GM18909 (cell line): ENCODE data around the gene TBC1D2.

Experiments used
- ATAC-seq: cut with Tn5 transposase; IDR thresholded peaks from one replicate; pipeline ENCODE4 v1.9.1; 2021; ENCODE audit warnings: mild to moderate bottlenecking; ENCODE audit not compliant: unreplicated experiment, poor library complexity

Gene TBC1D2

DNA sequence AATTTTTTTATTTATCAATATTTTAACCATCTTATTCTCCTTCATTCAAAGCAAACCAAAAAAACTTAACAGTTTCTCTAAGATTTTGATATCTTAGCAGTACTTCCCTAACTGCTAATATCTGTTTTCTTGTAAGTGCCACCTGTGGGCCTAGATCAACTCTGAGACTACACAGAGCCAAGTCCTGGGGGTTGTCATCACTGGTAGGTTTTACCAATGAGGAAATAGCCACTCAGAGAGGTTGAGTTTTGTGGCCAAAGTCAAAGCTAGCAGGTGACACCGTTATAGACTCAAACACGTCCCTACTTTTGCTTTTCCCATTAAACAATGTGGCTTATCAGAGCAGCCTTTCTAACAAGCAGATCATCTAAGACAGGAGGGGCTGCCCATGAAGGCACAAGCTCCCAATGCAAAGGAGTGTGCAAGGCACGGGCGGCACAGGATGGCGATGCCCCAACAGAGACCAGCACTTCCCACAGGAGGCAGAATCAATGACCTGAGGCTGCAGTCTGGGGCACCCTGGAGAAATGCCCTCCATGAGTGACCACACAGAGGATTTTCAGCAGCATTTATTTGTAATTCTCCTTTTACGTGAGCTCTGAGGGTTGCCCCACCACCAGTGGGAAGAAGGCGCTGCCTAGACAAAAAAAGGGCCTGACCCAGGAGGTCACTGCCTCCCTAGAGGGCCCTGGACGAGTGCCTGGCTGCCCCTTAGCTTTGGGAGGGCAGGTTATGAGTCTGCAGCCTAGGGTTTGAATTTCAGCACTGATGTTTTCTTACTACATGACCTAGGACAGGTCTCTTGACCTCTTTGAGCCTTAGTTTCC lies 7.4 kb downstream of the TBC1D2 start:
- no peak for ATAC-seq

- no peak for ATAC-seq
Measured at GRCh38 chr9:98242426-98242825, 13.0 kb downstream of the TBC1D2 start.

GRCh38 chr9:98241357-98242300 lies 13.8 kb downstream of the TBC1D2 start:
- no peak for ATAC-seq

GRCh38 chr9:98240475-98240874 lies 15.0 kb downstream of the TBC1D2 start:
- ATAC-seq: no peak

GRCh38 chr9:98236901-98237487 lies 18.5 kb downstream of the TBC1D2 start:
- no peak for ATAC-seq

DNA sequence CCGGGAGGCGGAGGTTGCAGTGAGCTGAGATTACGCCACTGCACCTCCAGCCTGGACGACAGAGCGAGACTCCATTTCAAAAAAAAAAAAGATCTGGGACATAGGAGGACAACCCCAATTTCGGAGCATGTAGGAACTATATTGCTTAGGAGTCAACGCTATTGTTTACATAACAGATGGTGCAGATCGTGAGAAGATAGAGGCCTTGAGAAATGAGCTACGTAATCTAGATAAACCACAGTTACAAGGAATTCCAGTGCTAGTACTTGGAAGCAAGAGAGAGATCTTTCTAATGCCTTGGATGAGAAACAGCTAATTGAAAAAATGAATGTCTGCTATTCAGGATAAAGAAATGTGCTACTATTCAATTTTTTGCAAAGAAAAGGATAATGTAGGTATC lies 20.3 kb downstream of the TBC1D2 start:
- ATAC-seq: no peak

GRCh38 chr9:98234245-98234825 lies 21.1 kb downstream of the TBC1D2 start:
- ATAC-seq: no peak

DNA sequence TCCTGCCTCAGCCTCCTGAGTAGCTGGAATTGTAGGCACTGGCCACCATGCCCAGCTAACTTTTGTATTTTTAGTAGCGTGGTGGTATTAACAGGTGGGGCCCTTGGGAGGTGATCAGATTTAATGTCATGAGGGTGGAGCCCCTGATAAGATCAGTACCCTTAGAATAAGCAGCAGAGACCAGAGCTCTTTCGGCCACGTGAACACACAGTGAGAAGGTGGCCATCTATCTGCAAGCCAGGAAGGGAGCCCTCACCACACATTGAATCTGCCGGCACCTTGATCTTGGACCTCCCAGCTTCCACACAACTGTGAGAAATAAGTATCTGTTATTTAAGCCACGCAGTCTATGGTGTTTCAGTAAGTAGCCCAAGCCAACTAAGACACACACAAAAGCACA lies 22.5 kb downstream of the TBC1D2 start:
- ATAC-seq: no peak

DNA sequence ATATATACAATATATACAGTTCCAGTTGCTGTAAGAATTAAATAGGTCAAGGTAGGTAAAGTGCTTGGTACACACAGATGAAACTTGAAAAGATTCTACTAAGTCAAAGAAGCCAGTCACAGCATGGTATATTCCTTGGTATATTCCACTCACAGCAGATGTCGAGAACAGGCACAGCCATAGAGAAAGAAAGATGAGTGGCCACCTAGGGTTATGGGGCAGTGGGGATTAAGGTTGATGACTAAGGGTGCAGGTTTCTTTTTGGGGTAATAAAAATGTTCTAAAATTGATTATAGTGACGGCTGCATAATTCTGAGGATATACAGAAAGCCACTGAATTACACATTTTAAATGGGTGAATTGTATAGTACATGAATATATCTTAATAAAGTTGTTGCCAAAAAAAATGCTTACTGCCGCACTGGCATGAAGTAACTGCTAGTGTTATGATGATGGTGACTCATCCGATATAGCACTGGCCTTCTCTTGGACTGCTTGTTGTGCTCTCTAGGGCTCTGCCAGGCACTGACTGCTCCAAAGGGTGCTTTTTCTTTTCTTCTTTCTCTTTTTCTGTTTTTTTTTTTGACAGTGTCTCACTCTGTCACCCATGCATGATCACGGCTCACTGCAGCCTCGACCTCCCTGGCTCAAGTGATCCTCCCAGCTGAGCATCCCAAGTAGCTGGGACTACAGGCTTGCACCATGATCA lies 23.5 kb downstream of the TBC1D2 start:
- ATAC-seq: no peak

GRCh38 chr9:98230789-98231188 lies 24.7 kb downstream of the TBC1D2 start:
- no peak for ATAC-seq

GRCh38 chr9:98230304-98230703 lies 25.1 kb downstream of the TBC1D2 start:
- ATAC-seq: no peak

DNA sequence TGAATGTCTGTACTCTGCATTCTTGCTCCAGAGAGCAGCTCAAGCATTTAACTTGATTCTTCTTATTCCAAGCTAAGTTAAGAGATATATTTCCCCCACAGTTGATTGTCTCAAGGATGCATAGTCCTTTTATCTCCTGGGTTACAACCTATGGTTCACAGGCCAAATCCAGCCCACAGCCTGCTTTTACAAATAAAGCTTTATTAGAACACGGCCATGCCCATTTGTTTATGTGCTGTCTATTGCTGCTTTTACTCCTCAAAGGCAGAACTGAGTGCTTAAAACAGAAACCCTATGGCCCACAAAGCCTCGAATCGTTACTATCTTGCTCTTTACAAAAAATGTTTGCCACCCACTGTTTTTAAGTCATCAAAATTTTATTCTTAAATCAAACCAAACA lies 25.8 kb downstream of the TBC1D2 start:
- ATAC-seq: no peak

- no peak for ATAC-seq
Measured at GRCh38 chr9:98229090-98229395, 26.4 kb downstream of the TBC1D2 start.

DNA sequence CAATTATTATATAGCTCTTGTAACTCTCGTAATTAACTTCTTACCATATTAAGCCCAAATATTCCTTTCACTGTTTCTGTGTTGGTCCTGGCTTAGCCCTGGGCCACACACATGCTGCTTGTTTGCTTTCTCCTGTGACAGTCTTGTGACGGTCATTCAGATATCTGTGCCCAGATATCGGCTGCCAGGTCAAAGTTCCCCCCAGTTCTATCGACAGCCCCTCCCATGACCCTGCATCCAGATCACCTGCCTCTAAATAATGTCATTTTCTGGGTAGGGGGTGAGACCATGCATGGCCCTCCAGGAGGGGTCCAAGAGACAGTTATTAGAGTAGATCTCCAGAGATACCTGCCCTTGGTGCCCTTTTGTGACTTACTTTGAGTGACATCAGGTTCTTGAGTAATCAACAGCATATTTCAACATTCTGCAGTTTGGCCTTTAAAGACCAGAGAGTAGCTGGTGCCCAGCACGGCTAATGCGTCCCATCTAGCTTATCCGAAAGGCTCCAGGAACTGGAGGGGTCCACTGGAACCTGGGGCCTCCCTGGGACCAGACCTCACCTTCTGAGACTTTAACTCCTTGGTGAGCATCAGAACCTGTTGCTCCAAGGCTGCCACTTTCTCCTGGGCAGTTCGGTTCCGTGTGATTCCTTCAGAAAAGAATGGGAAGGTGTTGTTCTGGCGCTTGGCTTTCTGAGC lies 26.9 kb downstream of the TBC1D2 start:
- ATAC-seq: no peak

DNA sequence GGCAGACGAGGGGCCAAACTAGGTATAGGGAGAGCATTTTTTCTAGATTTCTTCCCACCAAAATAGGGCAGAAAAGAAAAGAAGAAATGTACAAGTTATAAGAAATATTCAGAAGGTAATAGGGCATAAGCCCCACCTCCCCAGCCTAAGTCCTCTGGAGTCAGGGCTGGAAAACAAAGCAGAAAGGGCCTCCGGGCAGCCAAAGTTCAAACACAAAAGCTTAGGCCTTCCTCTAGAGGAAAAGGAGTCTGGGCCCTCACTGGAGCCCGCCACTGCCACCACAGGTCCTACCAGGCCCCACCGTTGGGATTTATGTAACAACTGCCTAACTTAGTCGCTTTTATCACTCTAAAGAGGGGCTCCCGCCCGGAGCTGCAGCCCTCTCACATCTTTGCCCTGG lies 27.6 kb downstream of the TBC1D2 start:
- ATAC-seq: no peak

DNA sequence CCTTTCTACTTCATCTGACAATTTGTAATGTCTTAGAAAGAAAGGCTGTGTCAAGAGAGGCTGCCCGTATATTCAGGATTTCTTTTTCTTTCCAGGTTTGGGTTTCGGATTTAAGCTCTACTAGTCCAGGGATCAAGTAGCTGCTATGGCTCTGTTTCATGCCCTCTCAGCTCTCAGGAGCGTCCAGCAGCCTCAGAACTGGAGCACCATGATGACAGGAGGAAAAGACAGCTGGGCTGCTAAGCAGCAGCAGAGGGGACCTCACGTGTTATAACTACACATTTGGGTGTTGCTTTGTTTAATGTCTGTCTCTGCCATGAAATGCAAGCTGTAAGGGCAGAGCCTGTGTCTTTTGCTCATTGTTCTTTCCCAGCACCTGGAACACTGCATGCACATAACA lies 28.5 kb downstream of the TBC1D2 start:
- no peak for ATAC-seq

DNA sequence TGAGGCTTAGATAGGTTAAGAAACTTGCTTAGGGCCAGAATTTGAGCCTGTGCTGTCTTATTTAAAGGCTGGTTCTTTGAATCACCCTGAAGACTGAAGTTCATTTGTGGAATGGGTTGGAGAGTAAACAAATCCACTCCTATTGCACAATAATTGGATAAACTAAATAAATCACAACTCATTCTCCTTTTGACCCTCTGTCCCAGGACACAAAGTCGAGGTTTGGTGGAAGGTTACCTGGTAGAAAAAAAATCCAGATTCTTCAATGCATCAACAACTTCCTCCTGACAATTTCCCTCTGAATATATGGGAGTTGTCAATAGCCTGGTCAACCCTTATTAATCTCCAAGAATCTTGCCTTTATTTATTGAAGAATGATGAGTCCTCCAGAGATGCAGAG lies 28.9 kb downstream of the TBC1D2 start:
- ATAC-seq: no peak

DNA sequence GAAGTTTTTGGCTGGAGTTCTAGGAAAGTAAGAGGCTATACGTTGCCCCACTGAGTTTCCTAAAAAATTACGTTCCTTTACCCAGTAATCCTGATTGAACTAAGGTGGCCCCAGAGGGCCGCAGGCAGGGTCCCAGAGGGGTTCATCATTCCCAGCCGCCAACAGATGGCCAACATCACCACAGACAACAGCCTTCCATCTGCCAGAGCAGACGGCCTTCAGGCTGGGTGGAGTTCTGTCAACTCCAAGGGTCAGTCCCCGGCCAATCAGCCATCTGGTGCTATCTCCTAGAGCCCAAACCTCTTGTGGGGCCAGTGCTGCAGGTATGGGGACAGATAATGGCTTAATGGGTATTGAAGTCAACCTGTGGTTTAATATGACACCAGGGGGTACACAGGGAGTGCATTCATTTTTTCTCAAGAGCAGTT lies 30.4 kb downstream of the TBC1D2 start:
- no peak for ATAC-seq

DNA sequence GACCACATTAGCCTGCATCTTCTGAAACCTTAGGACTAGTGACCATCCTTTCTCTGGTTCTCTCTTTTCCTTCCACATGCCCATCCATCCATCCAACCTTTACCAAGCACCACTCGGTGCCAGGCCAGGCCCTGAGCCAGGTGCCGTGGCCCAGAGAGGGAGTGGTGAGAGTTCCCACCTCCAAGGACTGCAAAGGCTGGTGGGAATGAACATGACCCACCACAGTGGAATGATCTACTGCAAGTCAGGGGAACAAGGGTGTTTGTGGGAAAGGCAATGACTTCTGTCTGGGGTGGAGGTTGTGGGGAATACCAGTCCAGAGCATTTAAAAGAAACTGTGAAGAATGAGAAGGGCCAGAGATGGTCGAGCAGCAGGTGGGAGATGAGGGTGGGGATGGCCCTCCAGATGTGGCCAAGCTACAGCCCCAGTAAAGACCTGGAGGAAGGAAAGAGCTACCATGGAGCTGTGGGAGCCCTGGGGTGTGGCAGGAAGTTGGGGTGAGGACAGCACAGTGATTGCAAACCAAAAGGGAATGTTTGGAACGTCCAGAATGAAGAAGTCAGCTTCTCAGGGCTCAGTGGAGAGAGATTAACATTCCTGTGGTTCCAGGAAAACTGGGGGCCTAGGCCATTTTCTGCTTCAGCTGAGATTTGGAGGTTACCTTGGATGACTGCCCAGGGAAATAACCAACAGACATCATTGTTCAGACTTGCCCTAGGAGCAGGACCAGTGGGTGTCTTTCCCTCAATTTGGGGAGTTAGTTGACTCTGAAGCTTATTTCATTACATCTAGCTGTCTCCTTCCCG lies 32.4 kb downstream of the TBC1D2 start:
- ATAC-seq: no peak
